Raji (cell line): ENCODE data around the gene WDR59.

Experiments
- POLR2A ChIP-seq: IDR thresholded peaks from 2 replicates; pipeline ENCODE4 v1.6.1; 2011; ENCODE audit warnings: low read depth, low read length, control low read depth; ENCODE audit not compliant: insufficient read depth

WDR59 gene

DNA sequence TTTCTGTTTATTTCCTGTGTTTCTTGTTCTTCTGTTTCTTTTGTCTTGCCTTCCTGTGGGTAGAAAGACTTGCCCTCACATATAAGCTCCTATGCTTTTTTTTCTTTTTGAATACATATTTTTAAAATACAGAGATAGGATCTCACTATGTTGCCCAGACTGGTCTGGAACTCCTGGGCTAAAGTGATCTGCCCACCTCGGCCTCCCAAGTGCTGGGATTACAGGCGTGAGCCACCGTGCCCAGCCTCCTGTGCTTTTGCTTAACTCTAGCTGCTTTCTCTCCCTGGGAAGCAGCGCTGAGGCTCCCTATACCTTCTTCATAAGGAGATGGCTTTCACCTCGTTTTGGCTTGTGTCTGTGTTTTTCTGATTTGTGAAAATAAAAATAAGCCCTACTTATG lies 116.9 kb downstream of the WDR59 start:
- no peak for TF ChIP-seq POLR2A

DNA sequence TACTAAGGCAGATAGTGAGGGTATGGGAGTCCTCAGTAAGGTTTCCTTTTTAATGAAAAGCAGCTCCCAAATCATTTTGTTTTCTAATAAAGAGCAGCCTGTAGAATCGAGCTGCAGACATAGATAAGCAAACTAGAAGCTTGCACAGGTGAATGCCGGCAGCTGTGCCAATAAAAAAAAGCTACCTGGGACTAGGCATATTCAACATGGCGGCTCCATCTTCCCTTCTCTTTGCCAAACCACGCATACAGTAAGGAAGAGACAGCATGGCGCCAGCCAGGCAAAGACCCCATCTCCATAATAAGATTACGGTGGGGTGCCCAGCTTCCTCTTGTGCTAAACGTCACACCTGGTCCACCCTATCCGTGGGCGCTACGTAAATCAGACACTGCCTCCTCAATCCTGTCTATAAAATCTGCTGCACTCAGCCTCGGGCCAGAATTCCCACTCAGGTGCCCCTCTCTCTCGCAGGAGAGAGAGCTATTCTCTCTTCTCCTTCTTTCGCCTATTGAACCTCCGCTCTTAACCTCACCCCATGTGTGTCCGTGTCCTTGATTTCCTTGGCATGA lies 117.6 kb downstream of the WDR59 start:
- TF ChIP-seq POLR2A = no peak

DNA sequence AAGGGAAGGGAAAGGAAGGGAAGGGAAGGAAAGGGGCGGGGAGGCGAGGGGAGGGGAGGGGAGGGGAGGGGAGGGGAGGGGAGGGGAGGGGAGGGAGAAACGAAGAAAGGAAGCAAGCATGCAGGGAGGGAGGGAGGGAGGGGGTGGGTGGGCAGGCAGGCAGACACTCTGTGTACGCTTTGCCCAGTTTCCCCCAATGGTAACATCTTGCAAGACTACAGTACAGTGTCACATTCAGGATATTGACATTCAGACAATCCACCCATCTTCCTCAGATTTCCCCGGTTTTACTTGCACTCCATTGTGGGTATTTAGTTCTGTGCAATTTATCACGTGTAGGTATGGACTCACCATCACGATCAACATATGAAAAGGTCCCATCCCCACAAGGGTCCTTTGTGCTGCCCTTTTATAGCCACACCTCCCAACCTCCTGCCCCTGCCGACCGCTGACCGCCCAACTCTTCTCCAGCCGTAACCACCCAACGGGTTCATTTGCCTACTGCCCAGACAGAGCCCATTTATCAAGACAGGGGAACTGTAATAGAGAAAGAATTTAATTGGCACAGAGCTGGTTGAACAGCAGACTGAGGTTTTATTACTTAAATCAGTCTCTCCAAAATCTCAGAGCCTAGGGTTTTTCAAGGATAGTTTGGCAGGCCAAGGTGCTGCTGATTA lies 118.9 kb downstream of the WDR59 start:
- TF ChIP-seq POLR2A = no peak

DNA sequence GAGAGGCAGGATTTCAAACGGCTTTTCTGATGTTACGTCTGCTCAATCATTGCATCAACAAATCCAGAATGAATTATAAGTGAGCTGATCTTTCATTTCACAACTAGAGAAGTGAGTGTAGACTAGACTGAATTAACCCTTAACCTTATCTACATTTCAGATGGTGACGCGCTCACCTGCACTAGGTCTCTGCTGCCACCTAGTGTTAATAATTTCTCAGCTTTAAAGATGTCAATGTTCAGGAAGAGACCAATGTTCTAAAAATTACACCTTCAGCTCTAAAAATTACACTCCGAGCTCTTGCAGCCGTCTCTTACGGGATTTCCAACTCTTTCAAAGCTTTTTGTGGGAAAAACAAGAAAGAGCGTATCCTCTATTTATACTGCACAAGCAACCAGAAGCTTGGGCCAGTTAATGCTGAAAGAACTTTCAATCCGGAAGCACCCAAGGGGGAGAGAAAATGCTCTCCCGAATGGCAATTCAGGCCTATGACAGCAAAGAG lies 122.1 kb downstream of the WDR59 start:
- no peak for TF ChIP-seq POLR2A

DNA sequence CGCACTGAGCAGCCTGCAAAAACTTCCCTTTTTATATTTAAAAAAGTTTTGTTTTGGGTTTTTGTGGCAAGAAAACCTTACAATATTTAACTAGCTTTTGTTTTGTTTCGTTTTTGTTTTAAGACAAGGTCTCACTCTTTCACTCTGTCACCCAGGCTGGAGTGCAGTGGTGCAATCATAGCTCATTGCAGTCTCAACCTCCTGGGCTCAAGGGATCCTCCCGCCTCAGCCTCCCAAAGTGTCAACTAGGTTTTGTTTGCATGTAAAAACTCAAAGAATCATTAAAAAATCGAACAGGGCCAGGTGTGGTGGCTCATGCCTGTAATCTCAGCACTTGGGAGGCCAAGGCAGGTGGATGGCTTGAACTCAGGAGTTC lies 132.4 kb downstream of the WDR59 start:
- TF ChIP-seq POLR2A = no peak

DNA sequence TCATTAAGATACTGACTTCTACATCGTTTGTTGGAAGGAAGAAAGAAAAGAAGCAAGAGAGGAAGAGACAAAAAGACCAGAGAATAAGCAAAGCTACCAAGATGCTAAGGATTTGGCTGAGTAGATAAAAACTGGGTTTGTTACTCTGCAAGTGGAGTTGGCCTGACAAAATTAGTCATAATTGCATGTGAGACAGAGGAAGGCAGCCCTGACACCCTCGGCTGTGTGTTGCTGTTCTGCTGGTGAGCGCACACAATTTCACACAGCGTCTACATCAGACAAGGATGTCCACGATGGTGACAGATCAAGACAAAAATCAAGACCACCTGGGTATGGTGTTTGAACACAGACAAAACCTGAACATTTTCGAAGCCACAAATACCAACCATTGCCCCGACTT lies 134.9 kb downstream of the WDR59 start:
- no peak for TF ChIP-seq POLR2A

DNA sequence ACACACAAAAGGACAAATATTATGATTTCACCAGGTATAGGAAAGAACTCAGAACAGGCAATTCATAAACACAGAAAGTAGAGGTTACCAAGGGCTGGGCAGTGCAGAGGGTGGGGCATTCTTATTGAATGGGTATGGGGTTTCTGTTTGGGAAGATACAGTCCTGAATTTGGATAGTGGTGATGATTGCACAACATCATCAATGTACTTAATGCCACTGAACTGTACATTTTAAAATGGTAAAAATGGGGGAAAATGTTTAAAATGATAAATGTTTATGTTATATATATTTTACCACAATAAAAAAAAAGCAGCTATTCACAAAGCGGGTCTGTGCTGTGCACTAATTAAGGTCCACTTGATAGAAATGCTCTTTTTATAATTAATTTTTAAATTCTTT lies 137.7 kb downstream of the WDR59 start:
- no peak for TF ChIP-seq POLR2A

DNA sequence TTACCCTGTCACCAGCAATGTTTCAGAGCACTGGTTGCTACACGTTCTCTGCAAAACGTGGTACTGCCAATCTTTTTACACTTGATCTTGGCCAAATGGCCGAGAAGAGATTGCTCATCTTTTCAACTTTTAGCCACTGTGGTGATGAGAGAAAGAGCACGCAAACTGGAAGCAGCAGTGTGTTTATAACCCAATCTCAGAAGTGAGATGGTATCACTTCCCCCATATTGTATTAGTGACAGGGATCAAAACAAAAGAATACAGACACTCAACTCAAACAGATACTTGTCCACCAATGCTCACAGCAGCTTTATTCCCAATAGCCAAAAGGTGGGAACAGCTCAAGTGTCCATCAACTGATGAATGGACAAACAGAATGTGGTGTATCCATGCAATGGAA lies 138.2 kb downstream of the WDR59 start:
- no peak for TF ChIP-seq POLR2A

DNA sequence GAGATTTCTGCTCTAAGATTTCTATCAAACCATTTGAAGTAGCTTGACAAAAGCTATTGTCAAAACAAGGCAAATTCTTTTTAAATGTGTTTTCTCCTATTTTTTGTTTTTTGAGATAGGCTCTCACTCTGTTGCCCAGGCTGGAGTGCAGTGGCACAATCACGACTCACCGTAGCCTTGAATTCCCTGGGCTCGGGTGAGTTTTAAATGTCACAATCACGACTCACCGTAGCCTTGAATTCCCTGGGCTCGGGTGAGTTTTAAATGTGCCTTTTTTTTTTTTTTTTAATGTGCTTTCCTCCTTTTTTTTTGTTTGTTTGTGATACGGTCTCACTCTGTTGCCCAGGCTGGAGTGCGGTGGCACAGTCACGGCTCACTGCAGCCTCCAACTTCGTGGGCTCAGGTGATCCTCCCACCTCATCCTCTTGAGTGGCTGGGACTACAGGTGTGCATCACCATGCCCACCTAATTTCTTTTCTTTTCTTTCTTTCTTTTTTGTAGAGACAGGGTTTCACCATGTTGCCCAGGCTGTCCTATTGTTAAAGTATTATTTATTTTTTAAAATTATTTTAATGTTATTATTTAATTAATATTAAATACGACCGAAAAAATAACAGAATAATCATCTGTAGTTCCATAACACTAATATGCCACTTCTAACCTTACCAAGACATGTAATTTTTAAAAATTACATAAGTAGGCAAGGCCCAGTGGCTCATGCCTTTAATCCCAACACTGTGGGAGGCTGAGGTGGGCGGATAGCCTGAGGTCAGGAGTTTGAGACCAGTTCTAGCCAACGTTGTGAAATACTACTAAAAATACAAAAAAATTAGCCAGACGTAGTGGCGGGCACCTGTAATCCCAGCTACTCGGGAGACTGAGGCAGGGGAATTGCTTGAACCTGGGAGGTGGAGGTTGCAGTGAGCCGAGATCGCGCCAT lies 140.6 kb downstream of the WDR59 start:
- no peak for TF ChIP-seq POLR2A

DNA sequence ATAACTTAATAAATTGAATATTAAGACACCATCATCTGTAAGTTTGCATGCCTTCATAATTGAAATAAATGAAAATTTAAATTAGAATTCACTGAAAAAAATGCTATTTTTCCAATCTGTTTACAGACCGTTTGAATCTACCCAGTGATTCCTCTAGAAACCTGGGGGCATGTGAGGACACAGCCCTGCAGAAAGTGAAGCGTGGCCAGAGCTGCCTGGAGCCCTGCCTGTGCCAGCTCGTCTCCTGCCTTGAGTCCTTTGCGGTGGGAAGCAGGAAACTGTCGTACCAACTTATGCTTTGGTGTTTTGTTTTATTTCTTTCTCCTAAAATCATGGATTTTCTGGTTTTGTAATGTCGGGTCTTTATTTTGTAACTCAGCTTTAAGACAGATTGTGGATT lies 142.5 kb downstream of the WDR59 start:
- TF ChIP-seq POLR2A = no peak

DNA sequence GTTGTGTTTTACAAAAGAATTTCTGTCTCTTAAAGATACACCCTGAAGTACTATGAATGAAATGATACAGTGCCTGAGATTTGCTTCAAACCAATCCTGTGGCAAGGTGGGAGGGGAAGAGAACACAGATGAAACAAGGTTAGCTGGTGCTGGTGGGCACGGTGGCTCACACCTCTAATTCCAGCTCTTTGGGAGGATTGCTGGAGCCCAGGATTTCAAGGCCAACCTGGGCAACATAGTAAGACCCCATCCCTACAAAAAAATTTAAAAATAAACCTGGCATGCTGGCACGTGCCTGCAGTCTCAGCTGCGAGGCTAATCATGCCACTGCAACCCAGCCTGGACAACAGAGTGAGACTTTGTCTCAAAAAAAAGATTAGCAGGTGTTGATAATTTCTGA lies 143.0 kb downstream of the WDR59 start:
- no peak for TF ChIP-seq POLR2A

DNA sequence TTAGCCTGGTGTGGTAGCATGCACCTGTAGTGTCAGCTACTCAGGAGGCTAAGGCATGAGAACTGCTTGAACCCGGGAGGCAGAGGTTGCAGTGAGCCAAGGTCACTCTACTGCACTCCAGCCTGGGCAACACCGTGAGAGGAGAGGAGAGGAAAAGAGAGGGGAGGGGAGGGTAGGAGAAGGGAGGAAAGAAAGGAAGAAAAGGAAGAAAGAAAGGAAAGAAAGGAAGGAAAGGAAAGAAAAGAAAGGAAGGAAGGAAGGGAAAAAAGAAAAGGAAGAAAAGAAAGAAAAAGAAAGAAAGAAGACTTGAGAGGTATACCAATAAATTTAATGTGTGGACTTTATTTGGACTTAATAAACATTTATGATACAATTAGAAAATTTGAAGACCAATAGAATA lies 143.5 kb downstream of the WDR59 start:
- TF ChIP-seq POLR2A = no peak

DNA sequence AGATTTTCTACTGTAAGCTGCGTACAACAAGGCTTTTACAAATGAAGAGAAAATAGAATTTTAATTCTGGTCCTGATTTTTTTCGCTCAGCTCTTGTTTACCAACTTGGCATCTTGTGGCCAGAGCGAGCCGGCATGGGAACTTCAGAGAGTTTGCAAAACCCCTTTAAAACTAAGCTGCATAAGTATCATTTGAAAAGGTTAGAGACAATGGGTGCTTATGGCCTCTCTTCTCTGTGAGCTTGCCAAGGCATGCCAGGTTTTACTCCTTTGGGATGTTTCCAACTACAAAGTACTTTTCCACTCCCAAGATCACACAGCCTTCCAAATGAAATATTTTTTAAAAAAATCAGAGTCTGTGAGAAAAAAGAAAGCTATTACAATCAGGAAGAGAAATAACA lies 147.9 kb downstream of the WDR59 start:
- no peak for TF ChIP-seq POLR2A

DNA sequence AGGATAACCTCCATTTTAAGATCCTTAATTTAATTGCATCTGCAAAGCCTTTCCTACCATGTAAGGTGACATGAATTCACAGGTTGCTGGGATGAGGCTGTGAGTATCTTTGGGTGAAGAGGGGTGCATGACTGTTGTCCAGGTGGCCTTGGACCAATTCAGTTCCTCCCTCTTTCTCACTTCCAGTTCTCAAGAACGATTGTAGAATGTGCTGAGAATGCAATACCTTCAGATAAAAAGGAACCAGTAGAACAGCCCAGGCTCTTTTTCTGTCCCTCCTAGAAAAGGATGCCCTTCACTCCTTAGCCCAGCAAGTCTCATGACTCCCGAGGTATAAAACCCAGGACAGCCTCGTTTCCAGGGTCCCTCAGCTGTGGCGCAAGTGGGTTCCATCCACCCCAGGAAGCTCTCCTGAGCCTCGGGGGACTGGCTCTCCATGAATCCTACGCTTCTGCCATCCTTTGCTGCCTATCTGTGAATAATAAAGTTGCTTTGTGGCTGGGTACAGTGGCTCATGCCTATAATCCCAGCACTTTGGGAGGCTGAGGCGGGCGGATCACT lies 148.7 kb downstream of the WDR59 start:
- no peak for TF ChIP-seq POLR2A

DNA sequence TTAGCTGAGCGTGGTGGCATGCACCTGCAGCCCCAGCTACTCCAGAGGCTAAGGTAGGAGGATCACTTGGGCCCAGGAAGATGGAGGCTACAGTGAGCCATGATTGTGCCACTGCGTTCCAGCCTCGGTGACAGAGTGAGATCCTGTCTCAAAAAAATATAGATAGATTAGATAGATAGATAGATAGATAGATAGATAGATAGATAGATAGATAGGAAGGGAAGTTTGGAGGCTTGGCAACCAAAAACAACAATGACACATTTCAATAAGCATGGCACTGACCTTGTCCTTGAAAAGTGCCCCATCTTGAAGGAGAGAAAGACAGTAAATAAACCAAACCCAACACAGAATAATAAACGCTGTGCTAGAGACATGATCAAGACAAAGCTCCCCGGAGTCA lies 152.7 kb downstream of the WDR59 start:
- no peak for TF ChIP-seq POLR2A

DNA sequence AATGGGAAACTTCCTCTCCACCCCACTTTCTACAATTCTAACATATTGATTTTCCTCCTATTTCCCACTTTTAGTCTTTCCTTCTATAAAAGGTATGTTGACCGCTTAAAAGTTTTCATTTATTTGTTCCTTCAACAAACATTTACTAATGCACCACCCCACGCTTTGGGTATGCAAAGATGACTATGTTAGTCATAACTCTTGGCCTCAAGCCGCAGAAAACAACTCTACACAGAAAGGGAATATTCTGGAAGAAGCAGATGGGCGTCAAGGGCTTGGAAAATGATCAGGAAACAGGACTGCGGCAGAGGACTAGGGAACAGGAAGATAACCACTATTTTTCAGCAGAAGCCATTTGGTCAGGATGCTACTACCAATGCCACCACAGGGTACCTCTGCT lies 153.5 kb downstream of the WDR59 start:
- no peak for TF ChIP-seq POLR2A
